HepG2 (cell line): ENCODE measurements around the gene VWA7. TPM values are rescaled to one million over a fixed set of nuclear protein-coding genes. Genes with fewer than 3 reads are reported as not detected.

Experiments used
- ATAC-seq: fragments of 200-7000 bp; cut with Tn5 transposase; 3 replicates; pipeline ENCODE4 v1.9.1; 2020; ENCODE audit warnings: mild to moderate bottlenecking, moderate library complexity
- BruUV-seq: library from RNA; stranded (reverse); fragments of 400-500 nt; replicated peaks from 2 replicates; lab custom pipeline; 2021; lab: Mats Ljungman, UMichigan
- CTCF ChIA-PET: fragments of 300-600 bp; formaldehyde crosslinking; extraction: SDS; loops from one replicate; lab custom pipeline; 2021; ENCODE audit warnings: low total read pairs, inconsistent platforms, low intra/inter-chr PET ratio; lab: Yijun Ruan, JAX
- POLR2A ChIA-PET: fragments of 350-600 bp; sonication (Branson Sonifier 250); formaldehyde crosslinking; loops from one replicate; lab custom pipeline; 2020; ENCODE audit warnings: antibody characterized with exemption, inconsistent platforms; lab: Yijun Ruan, JAX
- DNase-seq: peaks from one replicate; pipeline ENCODE4 v3.0.0-alpha.2; 2015; ENCODE audit warnings: low spot score
- FAIRE-seq: peaks from 3 replicates; lab custom pipeline; 2011; peaks lifted over from hg19 to GRCh38; lab: Jason Lieb, UNC
- H2AFZ ChIP-seq: one replicate; pipeline ENCODE4 v1.6.1; 2011; ENCODE audit warnings: low read length, inconsistent platforms
- H3K27ac ChIP-seq: fragments of 300-600 bp; 3 replicates; pipeline ENCODE4 v1.8.0; 2011; ENCODE audit warnings: mixed run types, mild to moderate bottlenecking, mixed read lengths, low read length, inconsistent platforms; ENCODE audit not compliant: insufficient read depth; ENCODE audit errors: extremely low read length
- H3K27me3 ChIP-seq, 2 experiments: fragments of 200-600 bp in 1 of 2; 2 replicates in 1 of 2; 3 replicates in 1 of 2; pipeline versions ENCODE4 v1.6.0 to v1.8.0; 2011; ENCODE audit warnings: low read length in 2 of 2, mild to moderate bottlenecking in 2 of 2, moderate library complexity in 2 of 2, inconsistent platforms in 1 of 2; ENCODE audit not compliant: insufficient read depth in 2 of 2, control insufficient read depth in 1 of 2
- H3K36me3 ChIP-seq, 2 experiments: fragments of 200-600 bp in 1 of 2; replicated peaks in 1 of 2; 2 replicates in 1 of 2; 3 replicates in 1 of 2; pipeline versions ENCODE4 v1.5.1 to v1.8.0; 2011; ENCODE audit warnings: low read length in 2 of 2, inconsistent platforms in 1 of 2; ENCODE audit not compliant: insufficient read depth in 2 of 2, control insufficient read depth in 1 of 2
- H3K4me1 ChIP-seq: 2 replicates; pipeline ENCODE4 v1.5.1; 2012; ENCODE audit warnings: low read length, inconsistent platforms; ENCODE audit not compliant: insufficient read depth
- H3K4me2 ChIP-seq: 2 replicates; pipeline ENCODE4 v1.6.0; 2011; ENCODE audit warnings: low read depth, low read length, inconsistent platforms
- H3K4me3 ChIP-seq, 3 experiments: fragments of 200-600 bp in 1 of 3; sonication (generic), shearing (Covaris generic) in 1 of 3; replicated peaks in 1 of 3; 2 replicates each; pipeline ENCODE4 v1.5.1; 2011 to 2016; ENCODE audit warnings: low read length in 3 of 3, inconsistent platforms in 2 of 3, low read depth in 2 of 3, mild to moderate bottlenecking in 2 of 3, control low read depth in 1 of 3, mixed read lengths in 1 of 3; ENCODE audit not compliant: insufficient read depth in 1 of 3
- H3K79me2 ChIP-seq: one replicate; pipeline ENCODE4 v1.6.1; 2011; ENCODE audit warnings: low read length, inconsistent platforms; ENCODE audit not compliant: insufficient read depth
- H3K9ac ChIP-seq: 2 replicates; pipeline ENCODE4 v1.6.0; 2011; ENCODE audit warnings: mild to moderate bottlenecking, low read depth, low read length, inconsistent platforms; ENCODE audit not compliant: insufficient read depth
- H3K9me3 ChIP-seq: 2 replicates; pipeline ENCODE4 v1.5.1; 2012; ENCODE audit warnings: mild to moderate bottlenecking, low read length
- H4K20me1 ChIP-seq: 2 replicates; pipeline ENCODE4 v1.6.0; 2011; ENCODE audit warnings: inconsistent platforms, mild to moderate bottlenecking, low read length, moderate library complexity; ENCODE audit not compliant: insufficient read depth
- ADNP ChIP-seq: sonication (generic); formaldehyde crosslinking; IDR thresholded peaks from 2 replicates; pipeline ENCODE4 v1.4.0; 2020; ENCODE audit warnings: missing genetic modification reagents
- CENPT ChIP-seq: sonication (generic); formaldehyde crosslinking; IDR thresholded peaks from 2 replicates; pipeline ENCODE4 v1.8.0; 2022; ENCODE audit warnings: low read depth, mild to moderate bottlenecking, moderate library complexity, missing genetic modification reagents
- CERS6 ChIP-seq: sonication (generic); formaldehyde crosslinking; IDR thresholded peaks from 2 replicates; pipeline ENCODE4 v1.5.0; 2020; ENCODE audit warnings: missing genetic modification reagents
- FOXO1 ChIP-seq: sonication (generic); formaldehyde crosslinking; IDR thresholded peaks from 2 replicates; pipeline ENCODE4 v1.4.0; 2020; ENCODE audit warnings: missing genetic modification reagents
- HES4 ChIP-seq: sonication (generic); formaldehyde crosslinking; IDR thresholded peaks from 2 replicates; pipeline ENCODE4 v1.9.0; 2021; ENCODE audit warnings: mild to moderate bottlenecking, missing genetic modification reagents, borderline replicate concordance
- HOXA7 ChIP-seq: sonication (generic); formaldehyde crosslinking; IDR thresholded peaks from 2 replicates; pipeline ENCODE4 v1.8.1; 2022; ENCODE audit warnings: mild to moderate bottlenecking, missing genetic modification reagents, moderate library complexity
- HOXD1 ChIP-seq: sonication (generic); formaldehyde crosslinking; IDR thresholded peaks from 2 replicates; pipeline ENCODE4 v1.5.0; 2020; ENCODE audit warnings: missing genetic modification reagents
- IKZF1 ChIP-seq: fragments of 450-650 bp; IDR thresholded peaks from 2 replicates; pipeline ENCODE4 v1.7.1; 2016
- MEIS1 ChIP-seq: sonication (generic); formaldehyde crosslinking; IDR thresholded peaks from 2 replicates; pipeline ENCODE4 v1.9.0; 2021; ENCODE audit warnings: mild to moderate bottlenecking, missing genetic modification reagents, moderate library complexity, borderline replicate concordance
- NFATC3 ChIP-seq: sonication (generic); formaldehyde crosslinking; IDR thresholded peaks from 2 replicates; pipeline ENCODE4 v1.5.1; 2020; ENCODE audit warnings: mild to moderate bottlenecking, missing genetic modification reagents
- NFKB2 ChIP-seq: sonication (generic); formaldehyde crosslinking; IDR thresholded peaks from 2 replicates; pipeline ENCODE4 v1.4.0; 2020; ENCODE audit warnings: missing genetic modification reagents, borderline replicate concordance
- NFYB ChIP-seq: sonication (generic); formaldehyde crosslinking; IDR thresholded peaks from 2 replicates; pipeline ENCODE4 v1.4.0; 2020; ENCODE audit warnings: missing genetic modification reagents
- NR2F2 ChIP-seq: IDR thresholded peaks from 2 replicates; pipeline ENCODE4 v1.6.1; 2012; ENCODE audit warnings: low read depth, inconsistent platforms, borderline replicate concordance
- TAF15 ChIP-seq: fragments of 200-400 bp; formaldehyde crosslinking; IDR thresholded peaks from one replicate; pipeline ENCODE4 v1.6.1; 2018; ENCODE audit warnings: mild to moderate bottlenecking, low read depth, low read length; ENCODE audit not compliant: poor library complexity, severe bottlenecking
- ZBTB2 ChIP-seq: sonication (generic); formaldehyde crosslinking; IDR thresholded peaks from 2 replicates; pipeline ENCODE4 v1.8.0; 2022; ENCODE audit warnings: low read depth, missing genetic modification reagents
- ZKSCAN1 ChIP-seq: fragments of 150-350 bp; IDR thresholded peaks from 2 replicates; pipeline ENCODE4 v1.6.1; 2014; ENCODE audit warnings: low read length
- ZKSCAN8 ChIP-seq: IDR thresholded peaks from 2 replicates; pipeline ENCODE4 v1.6.1; 2016; ENCODE audit warnings: borderline replicate concordance, missing genetic modification reagents, missing compliant biosample characterization
- ZNF224 ChIP-seq: sonication (generic); formaldehyde crosslinking; IDR thresholded peaks from 2 replicates; pipeline ENCODE4 v1.5.0; 2020; ENCODE audit warnings: mild to moderate bottlenecking, missing genetic modification reagents
- ZNF230 ChIP-seq: sonication (generic); formaldehyde crosslinking; IDR thresholded peaks from 2 replicates; pipeline ENCODE4 v1.4.0; 2020; ENCODE audit warnings: mild to moderate bottlenecking, missing genetic modification reagents
- ZNF343 ChIP-seq: sonication (generic); formaldehyde crosslinking; IDR thresholded peaks from 2 replicates; pipeline ENCODE4 v1.4.0; 2020; ENCODE audit warnings: mild to moderate bottlenecking, missing genetic modification reagents
- ZNF7 ChIP-seq: IDR thresholded peaks from 2 replicates; pipeline ENCODE4 v1.6.1; 2016; ENCODE audit warnings: missing biosample characterization, missing genetic modification reagents
- ZNF720 ChIP-seq: sonication (generic); formaldehyde crosslinking; IDR thresholded peaks from 2 replicates; pipeline ENCODE4 v1.4.0; 2020; ENCODE audit warnings: missing genetic modification reagents
- ZNF749 ChIP-seq: sonication (generic); formaldehyde crosslinking; IDR thresholded peaks from 2 replicates; pipeline ENCODE4 v1.8.0; 2022; ENCODE audit warnings: mild to moderate bottlenecking, missing genetic modification reagents, moderate library complexity, borderline replicate concordance
- ZNF883 ChIP-seq: sonication (generic); formaldehyde crosslinking; IDR thresholded peaks from 2 replicates; pipeline ENCODE4 v1.5.1; 2020; ENCODE audit warnings: mild to moderate bottlenecking, missing genetic modification reagents; ENCODE audit errors: not compliant biosample characterization
- WGBS: methylation state at CpG from one replicate; pipeline ENCODE4 v1.1.6; 2017; ENCODE audit warnings: low lambda C conversion rate; 5-methylcytosine and 5-hydroxymethylcytosine counted together
- in situ Hi-C: cut with HindIII; loops from 2 replicates; pipeline ENCODE4 v1.10.0; 2017; ENCODE audit warnings: low pct_unique_long_range_greater_than_20kb; ENCODE audit not compliant: extremely low pct_ligation_motif_present
- intact Hi-C: fragments of 100-400 bp; cut with micrococcal nuclease; formaldehyde crosslinking; loops from one replicate; pipeline ENCODE4 v1.10.0; 2022; ENCODE audit not compliant: unreplicated experiment
- polyA plus RNA-seq, 8 experiments: library from polyadenylated mRNA; depleted of rRNA in 3 of 8; stranded (reverse) in 7 of 8; unstranded in 1 of 8; fragments of >200 nt; fragmentation: Illumina TruSeq in 4 of 8; extraction: Trizol in 4 of 8; gene quantifications; 2 replicates each; pipeline versions ENCODE4 v1.2.1 to v1.2.3, GENCODE V29; 2011 to 2016; ENCODE audit warnings: low read depth in 4 of 8, missing spikeins in 1 of 8, mixed read lengths in 1 of 8; ENCODE audit not compliant: insufficient read depth in 1 of 8
- total RNA-seq, 5 experiments: library from RNA; depleted of rRNA; stranded (reverse); fragments of >200 nt; fragmentation: Illumina TruSeq; extraction: Trizol; gene quantifications; 2 replicates each; pipeline ENCODE4 v1.2.3, GENCODE V29; 2016; ENCODE audit warnings: low read depth in 1 of 5

The VWA7 gene
- total and polyA plus RNA-seq, 2 of the 13 experiments (the other 11 are each of a cell fraction or from before 2014, with no cell fraction given): 0.86 to 3.3 TPM

- FAIRE-seq (no peak), DNase-seq (no peak), ATAC-seq (no peak)
- BruUV-seq: TSS peak; percentile 60
- intact Hi-C loops: loop anchor here (10.0 kb wide), 1 partner anchor 147 kb away; the partner anchor contains the start of gene C2
- peaks cover 55% of the 10 kb centered on the region for H3K4me1 ChIP-seq
- H2AFZ ChIP-seq: no peak overlapping the region
- in situ Hi-C loops: no loop called here
- peak overlapping the region; percentile 70 for H3K27ac ChIP-seq
- H3K9ac ChIP-seq: peak overlapping the region; percentile 62; the same call in 1 of the 2 replicates
- ChIA-PET POLR2A (interaction anchor here (0.9 to 8.2 kb wide), 28 partner anchors 8 to 236 kb away, joined by 3 to 66 read pairs (median 6); partner anchors contain the start of genes ABHD16A, BAG6, C6orf47 and CFB), CTCF (no interaction called here)
- no peaks in the 10 kb centered on the region for H4K20me1 ChIP-seq
- no peaks in the 10 kb centered on the region for H3K9me3 ChIP-seq
- 97% methylated on average over 5 of the region's 5 CpGs for WGBS
- peak overlapping the region in 1 of 3 experiments; percentile 72; a peak in 1 of 6 replicates for H3K4me3 ChIP-seq
- no peaks in the 10 kb centered on the region for H3K79me2 ChIP-seq
- H3K27me3 ChIP-seq: no peaks in the 10 kb centered on the region
- peak overlapping the region; percentile 88 for H3K4me2 ChIP-seq
- peaks cover 27 to 32% of the 10 kb centered on the region in 2 experiments for H3K36me3 ChIP-seq
- TF ChIP-seq ZNF883 (CRISPR knock-in tag) (no peak), MEIS1 (CRISPR knock-in tag) (no peak), NFATC3 (no peak), FOXO1 (CRISPR knock-in tag) (no peak), ZKSCAN1 (no peak), NFKB2 (no peak), HES4 (CRISPR knock-in tag) (no peak), CENPT (CRISPR knock-in tag) (no peak), ZNF343 (CRISPR knock-in tag) (peak; percentile 50; the same call in 1 of the 2 replicates), NR2F2 (no peak), ZKSCAN8 (no peak), ZNF224 (CRISPR knock-in tag) (no peak; the same call in 1 of the 2 replicates), HOXD1 (CRISPR knock-in tag) (no peak), ADNP (CRISPR knock-in tag) (no peak), ZNF749 (CRISPR knock-in tag) (no peak), CERS6 (CRISPR knock-in tag) (no peak), HOXA7 (CRISPR knock-in tag) (no peak), ZNF230 (no peak), ZNF7 (CRISPR knock-in tag) (no peak), ZBTB2 (CRISPR knock-in tag) (no peak), NFYB (CRISPR knock-in tag) (no peak), ZNF720 (no peak), TAF15 (no peak), IKZF1 (no peak)
These were observed 531 bp upstream of the VWA7 start for GRCh38 chr6:31777667-31778050.
